Astrocyte of the spinal cord (primary cell): ENCODE results near the gene INPP5J.
"Not testable (repeated sequence)": the region's sequence is repeated elsewhere in the genome, so short reads cannot be mapped to it uniquely, and the experiment has no call there.

Experiments used
- DNase-seq: peaks from one replicate; pipeline ENCODE4 v3.0.0; 2011; ENCODE audit warnings: low read depth, low spot score
- H3K4me3 ChIP-seq: 2 replicates; pipeline ENCODE4 v1.5.1; 2011; ENCODE audit warnings: low read depth, mild to moderate bottlenecking, low read length, moderate library complexity
- CTCF ChIP-seq: IDR thresholded peaks from 2 replicates; pipeline ENCODE4 v1.5.1; 2012; ENCODE audit warnings: low read depth, mild to moderate bottlenecking, low read length, inconsistent platforms
- in situ Hi-C: cut with HindIII; loops from 2 replicates; pipeline ENCODE4 v1.10.0; 2017; ENCODE audit warnings: low sequenced_read_pairs

INPP5J gene

GRCh38 chr22:31160328-31160978 lies 37.7 kb downstream of the INPP5J start:
- peak; percentile 7 for DNase-seq
- in situ Hi-C loops: no loop called here
- no peak for TF ChIP-seq CTCF
- peak overlapping the region; percentile 82 for H3K4me3 ChIP-seq

- no peak for TF ChIP-seq CTCF
- DNase-seq: no peak
- H3K4me3 ChIP-seq: no peak overlapping the region
- in situ Hi-C loops: no loop called here
These were observed 38.6 kb downstream of the INPP5J start for GRCh38 chr22:31161386-31161785.

GRCh38 chr22:31162015-31162765 lies 39.4 kb downstream of the INPP5J start:
- no peak for TF ChIP-seq CTCF
- no peak overlapping the region for H3K4me3 ChIP-seq

GRCh38 chr22:31170971-31171370 lies 48.2 kb downstream of the INPP5J start:
- no peak for TF ChIP-seq CTCF

More at GRCh38 chr22:31162015-31162765, 39.4 kb downstream of the INPP5J start:
- no peak for DNase-seq
- in situ Hi-C loops: no loop called here

GRCh38 chr22:31171734-31172133 lies 49.0 kb downstream of the INPP5J start:
- DNase-seq, in situ Hi-C loops, H3K4me3 ChIP-seq: not testable (repeated sequence)

More at GRCh38 chr22:31170971-31171370, 48.2 kb downstream of the INPP5J start:
- H3K4me3 ChIP-seq: no peak overlapping the region
- DNase-seq: no peak
- in situ Hi-C loops: no loop called here

GRCh38 chr22:31173386-31174145 lies 50.8 kb downstream of the INPP5J start:
- TF ChIP-seq CTCF: no peak
- peak; percentile 83 for DNase-seq
- in situ Hi-C loops: no loop called here
- no peak overlapping the region for H3K4me3 ChIP-seq
